ELF-1 (cell line): ENCODE measurements around the gene PIEZO2.

Experiments used
- DNase-seq: peaks from one replicate; pipeline ENCODE4 v3.0.0-alpha.2; 2016; ENCODE audit warnings: low read depth, low spot score

PIEZO2 gene

DNA sequence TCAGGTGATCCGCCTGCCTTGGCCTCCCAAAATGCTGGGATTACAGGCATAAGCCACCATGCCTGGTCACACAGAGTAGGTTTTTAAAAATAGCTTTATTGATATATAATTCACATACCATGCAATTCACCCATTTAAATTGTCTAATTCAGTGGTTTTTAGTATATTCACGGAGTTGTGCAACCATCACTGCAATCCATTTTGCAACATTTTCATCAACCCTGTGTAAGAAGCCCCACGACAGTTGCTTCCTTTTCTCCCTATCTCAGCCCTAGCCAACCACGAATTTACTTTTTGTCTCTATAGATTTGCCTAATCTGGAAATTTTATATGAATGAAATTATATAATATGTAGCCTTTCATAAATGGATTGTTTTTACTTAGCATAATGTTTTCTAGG lies 357.2 kb downstream of the PIEZO2 start:
- DNase-seq: no peak

DNA sequence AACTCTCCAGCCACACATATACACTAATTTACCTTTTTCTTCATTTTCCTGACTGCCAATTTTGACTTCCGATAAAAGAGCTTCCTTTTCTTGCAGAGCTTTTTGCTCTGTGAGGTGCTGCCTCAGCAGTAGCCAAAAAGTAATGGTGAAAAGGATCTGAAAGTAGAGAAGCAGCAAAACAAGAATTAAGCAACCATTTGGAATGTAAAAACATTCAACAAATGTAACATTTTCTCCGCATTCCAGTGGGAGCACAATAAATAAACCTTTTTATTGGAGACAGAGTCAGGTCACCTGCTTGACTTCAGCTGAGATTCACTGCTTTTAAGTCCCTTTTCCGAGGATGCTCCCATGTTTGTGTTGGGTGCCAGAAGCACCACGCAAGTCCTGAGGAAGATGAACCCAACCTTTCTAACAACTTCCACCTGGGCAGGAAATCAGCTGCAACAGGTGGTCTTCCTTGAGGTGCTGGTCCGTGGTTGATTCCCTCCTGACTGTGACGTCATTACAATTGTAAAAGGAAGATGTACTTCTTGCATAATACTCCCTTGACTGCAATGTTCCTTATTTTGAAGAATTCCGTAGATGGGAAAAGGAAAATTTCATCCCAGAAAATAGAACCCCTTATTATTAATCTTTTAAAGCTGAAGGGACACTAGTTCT lies 358.1 kb downstream of the PIEZO2 start:
- DNase-seq: no peak

DNA sequence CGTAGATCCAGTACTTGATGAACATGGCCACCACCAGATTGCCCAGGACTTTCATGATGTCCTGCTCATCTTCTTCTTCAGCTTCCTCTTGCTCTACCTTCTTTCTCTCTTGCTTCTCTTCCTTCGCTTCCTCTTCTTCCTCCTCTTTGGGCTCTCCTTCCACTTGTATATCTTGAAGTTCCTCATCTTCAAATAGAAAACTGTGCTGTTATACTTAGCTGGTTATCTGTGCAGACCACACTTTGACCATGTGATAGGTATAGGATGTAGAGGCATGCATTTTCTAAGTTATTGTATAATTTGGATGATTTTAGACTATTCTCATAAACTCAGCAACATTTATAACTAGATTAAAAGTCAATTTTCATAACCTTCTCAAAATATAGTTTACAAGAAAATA lies 360.2 kb downstream of the PIEZO2 start:
- no peak for DNase-seq

DNA sequence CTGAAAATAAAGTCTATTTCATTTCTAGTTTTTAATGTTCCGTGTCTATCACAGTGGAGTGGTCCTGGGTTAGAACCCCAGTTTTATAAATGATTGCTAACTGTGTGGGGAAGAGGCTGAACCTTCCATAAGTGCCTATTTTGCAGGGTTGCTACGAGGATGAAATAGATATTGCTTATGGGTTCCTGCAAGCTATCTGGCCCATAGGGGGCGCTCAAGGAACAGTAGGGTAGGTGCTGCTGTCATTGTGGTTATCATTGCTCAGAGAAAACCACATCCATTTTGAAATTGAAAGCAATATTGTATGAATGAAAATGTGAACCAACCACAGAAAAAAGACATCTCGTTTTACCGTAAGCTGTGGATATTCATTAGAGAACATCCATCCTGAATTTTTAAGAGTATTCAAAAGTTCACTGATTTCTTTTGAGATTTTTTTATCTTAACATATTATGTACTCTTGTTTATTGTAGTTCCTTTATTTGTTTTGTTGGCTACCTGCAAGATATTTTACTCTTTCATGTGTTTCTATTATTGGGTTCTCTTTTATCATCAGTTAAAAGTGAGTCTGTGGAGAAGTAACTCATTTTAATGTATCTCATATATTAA lies 362.0 kb downstream of the PIEZO2 start:
- peak; percentile 64 for DNase-seq

DNA sequence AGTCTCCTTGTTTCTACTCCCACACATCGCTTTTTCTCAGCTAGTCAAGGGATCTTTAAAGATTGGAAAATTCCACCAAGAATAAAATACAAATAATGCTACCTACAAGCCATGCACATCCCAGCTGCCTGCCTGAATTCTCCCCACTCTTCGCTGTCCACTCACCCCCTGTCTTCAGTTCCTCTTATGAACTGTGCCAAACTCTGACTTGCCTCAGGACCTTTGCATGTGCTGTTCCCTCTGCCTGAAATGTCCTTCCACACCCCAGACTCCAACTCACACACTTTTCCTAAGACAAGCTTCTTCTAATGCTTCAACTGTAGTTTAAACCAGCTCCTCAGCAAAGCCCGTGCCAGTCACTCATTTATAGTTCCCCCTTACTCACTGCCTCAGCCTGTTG lies 363.6 kb downstream of the PIEZO2 start:
- DNase-seq: no peak

DNA sequence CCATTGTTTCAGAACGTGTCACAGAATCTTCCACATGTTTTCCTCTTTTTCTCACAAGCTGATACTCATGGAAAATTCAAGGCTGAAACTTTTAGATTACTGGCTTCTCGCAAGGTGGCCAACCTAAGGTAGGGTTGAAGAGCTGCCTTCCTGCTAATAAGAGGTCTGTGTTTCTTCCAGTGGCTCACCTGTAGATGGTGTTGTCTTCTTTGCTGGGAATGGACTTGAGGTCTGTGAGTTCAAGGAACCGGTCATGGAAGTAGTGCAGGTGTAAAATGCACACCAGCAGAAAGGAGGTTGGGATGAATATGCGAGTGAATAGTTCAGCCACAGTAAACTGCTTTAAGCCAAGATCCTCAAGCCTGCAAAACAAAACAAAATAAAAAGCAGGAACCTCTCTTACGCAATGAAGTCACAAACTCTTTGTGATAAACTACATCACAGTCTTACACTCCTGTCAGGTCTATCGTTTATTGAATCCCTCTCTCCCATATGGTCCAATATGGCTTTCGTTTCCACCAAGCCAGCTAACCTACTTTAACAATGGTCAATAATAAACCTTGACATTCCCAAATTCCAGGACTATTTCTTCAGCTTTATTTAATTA lies 364.7 kb downstream of the PIEZO2 start:
- DNase-seq: no peak

DNA sequence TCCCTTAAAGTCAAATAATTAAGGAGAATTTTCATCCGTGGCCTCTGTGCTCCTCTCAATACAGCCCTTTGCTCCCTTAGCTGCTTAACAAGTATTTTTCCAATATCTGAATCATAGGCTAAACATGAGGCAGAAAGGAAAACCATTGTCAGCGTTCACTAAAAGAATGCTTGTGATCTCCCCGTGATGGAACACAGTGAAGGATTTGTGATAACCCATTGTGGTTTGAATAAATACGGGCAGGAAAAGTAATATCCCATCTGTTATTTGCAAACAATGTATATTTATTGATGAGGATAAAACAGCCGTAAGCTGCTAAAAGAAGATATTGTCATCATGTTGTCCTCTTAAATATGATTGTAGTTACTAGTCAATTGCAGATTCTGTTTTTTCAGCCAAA lies 365.4 kb downstream of the PIEZO2 start:
- DNase-seq: no peak

DNA sequence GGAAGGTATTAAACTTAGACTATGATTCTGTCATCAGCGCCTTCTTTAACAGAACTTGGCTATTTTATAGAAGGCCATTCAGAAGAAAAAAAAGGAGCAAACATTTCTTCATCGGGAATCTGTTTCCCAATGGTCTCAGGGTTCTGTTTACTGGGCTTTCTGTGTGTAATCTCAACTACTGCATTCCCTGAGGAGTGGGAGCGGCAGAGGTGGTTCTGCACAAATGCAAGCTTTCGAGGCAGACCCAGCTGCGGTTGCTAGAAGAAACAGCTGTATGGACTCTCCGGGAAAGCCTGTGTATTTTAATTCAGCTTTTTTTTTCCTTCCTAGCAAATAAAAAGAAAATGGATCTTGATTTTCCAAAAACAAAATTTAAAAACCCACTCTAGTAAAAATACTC lies 372.9 kb downstream of the PIEZO2 start:
- no peak for DNase-seq

DNA sequence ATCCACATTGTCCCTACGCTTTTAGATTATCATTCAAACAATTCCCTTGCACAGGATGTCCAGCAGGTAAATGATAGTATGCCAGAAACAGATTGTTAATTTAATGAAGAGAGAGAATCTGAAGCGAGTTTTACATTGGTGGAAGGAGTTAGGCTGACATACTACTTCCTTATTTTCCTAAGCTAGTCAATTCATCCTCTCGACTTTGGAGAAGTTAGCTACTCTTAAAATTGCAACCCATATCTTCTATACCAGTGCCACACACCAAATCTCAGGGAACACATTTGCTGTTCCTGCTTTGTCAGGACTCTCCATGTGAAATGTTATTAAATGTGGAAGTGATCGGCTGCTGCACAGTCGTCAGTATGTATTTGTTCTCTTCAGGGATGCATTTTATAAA lies 374.3 kb downstream of the PIEZO2 start:
- DNase-seq: no peak

DNA sequence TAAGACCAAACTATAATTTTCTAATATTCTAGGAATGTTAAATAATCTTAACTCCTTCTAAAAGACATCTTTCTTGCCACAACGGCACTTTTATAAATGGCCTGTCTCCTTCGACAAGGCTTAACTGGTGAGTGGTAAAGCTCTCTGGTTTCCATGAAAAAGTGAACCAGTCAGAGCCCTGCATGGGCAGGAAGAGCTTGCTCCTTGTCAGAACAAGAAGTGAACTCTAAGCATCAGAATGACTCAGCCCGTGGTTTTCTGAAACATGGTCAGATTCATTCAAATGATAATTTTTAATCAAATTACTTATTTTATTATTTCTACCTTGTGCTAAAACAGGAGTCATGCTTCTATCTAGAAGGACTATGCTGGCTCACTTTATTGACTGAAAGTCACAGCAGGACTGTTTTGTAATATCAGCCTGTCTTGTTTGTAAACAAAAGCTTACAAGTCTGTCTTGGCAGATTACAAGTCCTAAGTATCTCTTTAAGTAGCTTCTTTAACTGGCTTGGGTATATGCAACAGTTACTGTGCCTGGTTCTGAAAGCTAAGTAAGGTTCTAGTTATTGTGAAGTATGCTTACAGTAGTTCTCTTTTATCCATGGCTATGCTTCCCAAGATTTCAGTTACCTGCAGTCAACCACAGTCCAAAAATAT lies 378.2 kb downstream of the PIEZO2 start:
- no peak for DNase-seq

DNA sequence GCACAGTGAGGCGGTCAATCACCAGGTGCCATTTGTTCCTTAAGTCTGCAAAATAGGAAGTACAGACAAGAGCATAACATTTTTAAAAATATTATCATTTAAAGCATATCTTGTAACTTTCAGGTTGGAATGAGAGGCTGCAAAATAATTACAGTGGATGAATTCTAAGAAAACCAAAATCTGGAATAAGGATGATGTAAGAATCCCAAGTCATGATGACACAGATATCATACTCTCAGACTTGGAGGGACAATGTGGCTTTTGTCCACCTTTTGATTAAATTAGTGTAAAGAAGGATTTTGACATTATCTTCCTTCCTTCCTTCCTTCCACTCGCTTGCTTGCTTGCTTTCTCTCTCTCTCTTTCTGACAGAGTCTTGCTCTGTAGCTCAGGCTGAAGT lies 379.1 kb downstream of the PIEZO2 start:
- no peak for DNase-seq

DNA sequence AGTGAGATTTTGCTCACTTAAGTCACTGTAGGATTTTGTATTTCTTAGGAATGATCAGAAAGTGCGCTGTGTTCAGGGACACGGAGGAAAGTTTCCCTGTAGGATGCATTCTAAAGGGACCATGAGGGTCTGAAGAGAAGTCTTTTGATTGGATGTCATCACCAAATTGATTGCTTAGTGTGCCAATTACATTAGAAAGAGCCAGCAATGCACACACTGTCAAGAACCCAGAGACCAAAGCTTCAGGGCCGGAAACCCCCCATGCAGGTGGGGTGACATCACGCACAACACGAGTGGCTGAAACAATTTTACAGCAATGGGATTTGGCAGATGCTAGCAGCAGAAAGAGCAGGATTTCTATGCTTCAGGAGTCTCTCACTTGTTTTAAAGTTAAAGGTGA lies 381.1 kb downstream of the PIEZO2 start:
- no peak for DNase-seq

DNA sequence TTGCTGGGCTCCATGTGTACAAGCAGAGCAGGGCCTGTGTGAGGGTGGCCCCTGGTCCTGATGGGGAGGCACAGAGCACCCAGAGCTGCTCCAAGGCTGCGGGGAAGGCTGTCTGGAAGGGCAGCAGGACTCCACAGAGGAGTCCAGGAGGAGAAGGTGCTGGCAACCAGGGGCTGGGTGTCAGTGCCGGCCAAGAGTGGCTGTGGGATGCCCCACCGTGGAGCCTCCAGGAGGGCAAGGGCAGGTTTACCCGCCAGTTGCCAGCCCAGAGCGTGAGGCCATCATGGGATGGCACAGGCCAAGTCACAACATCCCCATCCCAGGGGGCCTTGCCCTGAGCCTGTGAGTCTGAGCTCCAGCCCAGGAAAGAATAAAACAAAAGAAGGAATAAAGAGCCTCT lies 381.7 kb downstream of the PIEZO2 start:
- DNase-seq: no peak

DNA sequence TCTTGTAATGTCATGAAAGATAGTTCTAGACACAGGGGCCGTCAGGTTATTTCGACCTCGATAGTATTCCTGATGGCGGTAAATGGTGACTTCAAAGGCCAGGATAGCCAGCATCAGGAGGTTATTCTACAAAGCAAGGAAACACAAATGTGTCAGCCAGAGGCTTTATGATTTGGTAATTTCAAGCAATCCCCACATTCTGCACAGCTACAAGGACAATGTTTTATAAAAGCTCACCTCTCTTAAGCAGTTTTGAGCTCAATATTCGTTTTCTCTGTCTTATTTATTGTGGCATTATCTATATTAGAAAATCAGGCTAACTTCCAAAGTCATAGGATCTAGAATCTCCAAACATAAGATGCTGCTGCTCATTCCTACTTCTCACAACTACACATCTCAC lies 388.4 kb downstream of the PIEZO2 start:
- no peak for DNase-seq

DNA sequence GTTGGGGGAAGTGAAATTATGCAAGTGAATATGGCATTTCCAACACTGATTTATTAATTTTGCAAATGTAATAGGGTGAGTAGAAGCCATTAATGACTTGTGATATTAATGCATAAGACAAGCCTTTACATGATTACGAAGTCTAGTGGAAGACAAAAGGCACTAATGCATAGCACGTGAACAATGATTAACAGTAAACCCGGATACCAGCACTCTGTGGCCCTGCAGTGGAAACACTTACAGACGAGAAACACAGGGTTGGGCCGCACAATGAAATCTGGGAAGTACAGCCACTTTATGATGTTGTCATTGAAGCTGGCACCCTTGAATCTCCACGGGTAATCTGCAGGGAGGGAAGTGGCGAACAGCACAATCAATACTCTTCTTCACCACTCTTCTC lies 390.1 kb downstream of the PIEZO2 start:
- no peak for DNase-seq

DNA sequence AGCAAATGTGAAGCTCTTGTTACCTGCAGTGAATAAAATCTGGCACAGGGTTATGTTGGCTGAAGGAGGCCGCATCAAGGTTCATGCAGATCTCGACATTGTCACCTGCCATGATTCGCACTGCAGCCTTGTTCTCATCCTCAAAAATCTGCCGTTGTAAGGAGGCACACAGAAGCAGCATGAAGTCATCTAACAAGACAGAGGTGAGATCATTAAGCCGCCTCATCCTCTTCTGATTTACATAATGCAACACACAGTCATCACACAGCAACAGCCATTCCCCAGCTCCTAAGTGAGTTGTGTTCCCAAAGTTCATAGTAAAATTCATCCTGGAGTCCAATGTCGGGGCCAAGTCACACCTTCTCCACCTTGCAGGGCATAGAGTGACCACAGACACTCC lies 391.4 kb downstream of the PIEZO2 start:
- no peak for DNase-seq

DNA sequence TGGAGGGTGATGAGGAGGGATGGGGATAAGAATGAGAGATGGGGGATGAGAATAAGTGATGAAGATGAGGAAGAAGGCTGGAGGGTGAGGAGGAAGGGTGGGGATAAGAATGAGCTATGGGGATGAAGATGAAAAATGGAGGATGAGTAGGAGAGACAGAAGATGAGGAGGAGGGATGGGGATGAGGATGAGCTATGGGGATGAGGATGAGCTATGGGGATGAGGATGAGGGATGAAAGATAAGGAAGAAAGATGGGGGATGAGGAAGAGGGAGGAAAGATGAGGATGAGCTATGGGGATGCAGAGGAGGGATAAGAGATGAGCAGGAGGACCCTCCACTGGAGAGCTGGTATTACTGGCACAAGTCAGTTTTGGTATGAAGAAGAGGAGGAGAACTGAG lies 392.0 kb downstream of the PIEZO2 start:
- DNase-seq: no peak

DNA sequence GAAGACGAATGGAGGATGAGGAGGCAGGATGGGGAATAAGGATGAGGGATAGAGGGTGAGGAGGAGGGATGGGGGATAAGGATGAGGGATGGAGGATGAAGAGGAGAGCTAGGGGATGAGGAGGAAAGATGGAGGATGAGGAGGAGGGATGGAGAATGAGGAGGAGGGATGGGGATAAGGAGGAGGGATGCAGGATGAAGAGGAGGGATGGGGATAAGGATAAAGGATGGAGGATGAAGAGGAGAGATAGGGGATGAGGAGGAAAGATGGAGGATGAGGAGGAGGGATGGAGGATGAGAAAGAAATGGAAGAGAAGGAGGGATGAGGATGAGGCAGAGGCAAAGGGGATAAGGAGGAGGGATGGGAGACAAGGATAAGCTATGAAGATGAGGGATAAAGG lies 393.5 kb downstream of the PIEZO2 start:
- no peak for DNase-seq

DNA sequence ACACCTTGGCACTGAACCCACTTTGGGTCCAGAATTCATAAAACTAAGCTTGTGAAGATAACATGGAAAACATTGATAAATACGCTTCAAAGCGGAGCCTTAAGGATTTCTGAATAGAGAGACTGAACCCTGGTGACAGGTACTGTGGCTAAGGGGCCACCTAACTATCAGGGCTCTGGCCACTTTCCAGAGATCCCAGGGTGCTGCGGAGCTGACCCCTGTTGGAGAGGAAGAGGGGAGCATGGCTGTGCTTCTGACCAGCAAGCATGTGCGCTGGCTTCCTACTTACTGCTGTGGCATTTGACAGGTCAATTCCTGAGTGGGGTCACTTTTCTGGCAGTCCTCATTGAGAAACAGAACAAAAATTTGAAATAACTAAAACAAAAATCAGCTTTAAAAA lies 395.2 kb downstream of the PIEZO2 start:
- DNase-seq: no peak

DNA sequence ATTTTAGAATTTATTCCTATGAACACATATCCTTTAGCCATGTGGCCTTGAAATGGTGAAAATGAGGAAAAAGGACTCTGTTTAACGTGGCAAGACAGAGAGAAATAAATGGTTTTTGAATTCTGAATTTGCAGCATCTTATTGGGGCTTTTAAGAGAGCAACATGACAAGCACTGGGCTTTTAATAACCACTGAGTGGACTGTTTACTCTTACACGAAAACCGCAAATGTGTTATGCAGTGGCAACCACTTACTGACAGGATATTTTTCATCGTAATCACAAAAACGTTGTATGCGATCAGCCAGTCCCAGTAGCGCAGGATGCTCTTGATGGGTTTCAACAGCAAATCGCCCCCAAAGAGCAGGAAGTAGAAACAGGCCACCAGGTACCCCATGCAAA lies 397.0 kb downstream of the PIEZO2 start:
- DNase-seq: no peak

DNA sequence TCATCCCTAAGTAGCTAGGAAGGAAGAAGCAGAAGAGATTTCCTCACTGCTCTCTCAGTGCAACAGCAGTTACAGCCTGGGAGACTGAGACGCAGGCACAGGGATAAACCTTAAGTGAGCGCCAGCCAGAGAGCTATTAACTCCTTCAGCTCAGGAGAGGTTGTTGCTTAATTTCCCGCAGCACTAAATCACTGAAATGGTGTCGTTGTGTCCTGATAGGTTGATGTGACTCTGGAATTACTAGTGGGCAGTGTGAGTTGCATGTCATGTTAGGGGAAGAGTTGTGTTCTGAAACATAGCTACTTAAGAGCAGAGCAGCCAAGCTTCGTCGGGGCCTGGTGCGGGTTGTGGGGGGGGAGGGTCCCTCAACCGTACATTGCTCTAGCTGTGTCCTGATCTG lies 397.7 kb downstream of the PIEZO2 start:
- no peak for DNase-seq

DNA sequence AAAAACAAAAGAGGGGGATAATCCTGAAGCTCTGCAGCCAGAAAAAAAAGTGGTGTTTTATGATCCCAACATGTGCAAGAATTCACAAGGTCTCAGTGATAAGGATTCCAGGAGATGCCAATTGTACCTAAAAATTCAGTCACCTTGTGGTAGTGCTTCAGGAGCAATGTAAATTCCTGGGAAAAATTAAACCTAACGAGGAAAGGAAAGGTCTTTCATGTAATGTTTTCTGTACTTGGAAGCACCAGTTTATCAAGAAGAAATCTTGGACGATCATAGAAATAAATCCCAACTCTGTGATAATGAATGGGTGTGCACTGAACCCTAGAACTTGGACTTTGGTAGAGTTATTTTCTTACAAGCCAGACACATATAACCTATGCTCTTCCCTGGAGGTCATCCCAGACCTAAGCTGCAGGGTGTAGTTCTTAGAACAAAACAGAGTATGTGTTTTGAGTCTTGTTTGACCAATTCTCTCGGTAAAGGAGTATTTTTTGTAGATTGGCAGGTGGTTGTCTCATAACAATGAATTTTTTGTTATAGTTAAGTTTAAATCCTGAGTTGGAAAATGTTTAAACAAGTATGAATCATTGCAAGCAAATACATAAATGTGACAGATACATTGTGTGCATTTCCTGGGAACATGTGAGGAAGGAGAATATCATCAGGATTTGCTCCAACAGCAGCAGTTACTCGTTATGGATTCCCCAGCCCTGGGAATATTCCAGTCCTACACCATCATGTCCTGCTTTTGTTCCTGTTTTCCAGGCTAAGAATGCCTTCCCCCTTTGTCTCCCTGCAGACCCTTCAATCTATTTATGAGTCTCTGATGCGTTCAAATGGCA lies 399.0 kb downstream of the PIEZO2 start:
- DNase-seq: no peak
